Measurements from ENCODE around the gene TP63.
"Not testable (repeated sequence)": the region's sequence is repeated elsewhere in the genome, so short reads cannot be mapped to it uniquely, and the experiment has no call there.

The TP63 gene

GRCh38 chr3:189631373-189631408, at the start of gene TP63:
Gene TP63, plus strand, starts transcription at chr3:189631389. Its CDS starts 127 bp downstream, at chr3:189631516.
- H3K36me3 Mint-ChIP-seq (ENCODE audit: low read depth), result no peaks in the 10 kb centered on the region
- peaks cover 22% of the 10 kb centered on the region for H3K4me1 Mint-ChIP-seq (ENCODE audit: low read depth)
- H3K4me3 Mint-ChIP-seq, result no peak within 1 kb of the TSS
- no peaks in the 10 kb centered on the region for H3K27me3 Mint-ChIP-seq
- H3K27ac Mint-ChIP-seq, result no peak within 1 kb of the TSS
- H3K9me3 Mint-ChIP-seq, result no peaks in the 10 kb centered on the region

GRCh38 chr3:189582179-189582578, 49.0 kb upstream of the TP63 start:
- H3K27ac Mint-ChIP-seq, result no peak overlapping the region
- no peak overlapping the region for H3K4me3 Mint-ChIP-seq
- peaks cover 25% of the 10 kb centered on the region for H3K4me1 Mint-ChIP-seq (ENCODE audit: low read depth)
- H3K9me3 Mint-ChIP-seq, result no peaks in the 10 kb centered on the region
- no peaks in the 10 kb centered on the region for H3K27me3 Mint-ChIP-seq
- H3K36me3 Mint-ChIP-seq (ENCODE audit: low read depth), result no peaks in the 10 kb centered on the region

- no peaks in the 10 kb centered on the region for H3K36me3 Mint-ChIP-seq (ENCODE audit: low read depth)
- peaks cover 34% of the 10 kb centered on the region for H3K4me1 Mint-ChIP-seq (ENCODE audit: low read depth)
- H3K27me3 Mint-ChIP-seq, result no peaks in the 10 kb centered on the region
- H3K27ac Mint-ChIP-seq, result no peak overlapping the region
- H3K4me3 Mint-ChIP-seq, result no peak overlapping the region
- H3K9me3 Mint-ChIP-seq, result no peaks in the 10 kb centered on the region
Observed at GRCh38 chr3:189584645-189585044, 46.5 kb upstream of the TP63 start.

- H3K36me3 Mint-ChIP-seq (ENCODE audit: low read depth), result no peaks in the 10 kb centered on the region
- H3K27me3 Mint-ChIP-seq, result no peaks in the 10 kb centered on the region
- no peak overlapping the region for H3K4me3 Mint-ChIP-seq
- H3K4me1 Mint-ChIP-seq (ENCODE audit: low read depth), result peaks cover 34% of the 10 kb centered on the region
- peak overlapping the region; percentile 58 for H3K27ac Mint-ChIP-seq
- H3K9me3 Mint-ChIP-seq, result peaks cover 10% of the 10 kb centered on the region
Observed at GRCh38 chr3:189586941-189587663, 44.1 kb upstream of the TP63 start.

GRCh38 chr3:189587664-189588040, 43.5 kb upstream of the TP63 start:
- Mint-ChIP-seq H3K27ac (peak overlapping the region; percentile 58), H3K9me3 (peaks cover 10% of the 10 kb centered on the region)

GRCh38 chr3:189588070-189588469, 43.1 kb upstream of the TP63 start:
- H3K36me3 Mint-ChIP-seq (ENCODE audit: low read depth), result no peaks in the 10 kb centered on the region
- H3K27me3 Mint-ChIP-seq, result no peaks in the 10 kb centered on the region
- peaks cover 10% of the 10 kb centered on the region for H3K9me3 Mint-ChIP-seq
- H3K27ac Mint-ChIP-seq, result no peak overlapping the region
- peaks cover 34% of the 10 kb centered on the region for H3K4me1 Mint-ChIP-seq (ENCODE audit: low read depth)
- H3K4me3 Mint-ChIP-seq, result no peak overlapping the region

More at GRCh38 chr3:189587664-189588040, 43.5 kb upstream of the TP63 start:
- Mint-ChIP-seq H3K27me3 (no peaks in the 10 kb centered on the region), H3K4me1 (ENCODE audit: low read depth) (peaks cover 34% of the 10 kb centered on the region), H3K4me3 (no peak overlapping the region), H3K36me3 (ENCODE audit: low read depth) (no peaks in the 10 kb centered on the region)

GRCh38 chr3:189588475-189589178, 42.6 kb upstream of the TP63 start:
- Mint-ChIP-seq H3K27ac (no peak overlapping the region), H3K4me3 (no peak overlapping the region), H3K4me1 (ENCODE audit: low read depth) (peaks cover 34% of the 10 kb centered on the region), H3K9me3 (peaks cover 10% of the 10 kb centered on the region), H3K36me3 (ENCODE audit: low read depth) (no peaks in the 10 kb centered on the region), H3K27me3 (no peaks in the 10 kb centered on the region)

GRCh38 chr3:189589179-189589569, 42.0 kb upstream of the TP63 start:
- Mint-ChIP-seq H3K36me3 (ENCODE audit: low read depth) (no peaks in the 10 kb centered on the region), H3K27me3 (no peaks in the 10 kb centered on the region), H3K4me3 (no peak overlapping the region), H3K4me1 (ENCODE audit: low read depth) (peaks cover 34% of the 10 kb centered on the region), H3K9me3 (peaks cover 10% of the 10 kb centered on the region), H3K27ac (no peak overlapping the region)

GRCh38 chr3:189590223-189590622, 41.0 kb upstream of the TP63 start:
- Mint-ChIP-seq H3K27ac (no peak overlapping the region), H3K36me3 (ENCODE audit: low read depth) (no peaks in the 10 kb centered on the region), H3K27me3 (no peaks in the 10 kb centered on the region), H3K4me3 (no peak overlapping the region), H3K4me1 (ENCODE audit: low read depth) (peaks cover 33% of the 10 kb centered on the region), H3K9me3 (peaks cover 10% of the 10 kb centered on the region)

GRCh38 chr3:189593581-189593980, 37.6 kb upstream of the TP63 start:
- no peak overlapping the region for H3K4me3 Mint-ChIP-seq
- H3K36me3 Mint-ChIP-seq (ENCODE audit: low read depth), result no peaks in the 10 kb centered on the region
- no peak overlapping the region for H3K27ac Mint-ChIP-seq
- H3K9me3 Mint-ChIP-seq, result peaks cover 10% of the 10 kb centered on the region
- H3K27me3 Mint-ChIP-seq, result no peaks in the 10 kb centered on the region
- peaks cover 2% of the 10 kb centered on the region for H3K4me1 Mint-ChIP-seq (ENCODE audit: low read depth)

- H3K4me3 Mint-ChIP-seq; H3K36me3 Mint-ChIP-seq (ENCODE audit: low read depth); H3K27ac Mint-ChIP-seq; H3K9me3 Mint-ChIP-seq; H3K27me3 Mint-ChIP-seq; H3K4me1 Mint-ChIP-seq (ENCODE audit: low read depth): not testable (repeated sequence)
Observed at GRCh38 chr3:189596078-189596979, 34.9 kb upstream of the TP63 start.

GRCh38 chr3:189597918-189598317, 33.3 kb upstream of the TP63 start:
- H3K27me3 Mint-ChIP-seq, result no peaks in the 10 kb centered on the region
- no peaks in the 10 kb centered on the region for H3K4me1 Mint-ChIP-seq (ENCODE audit: low read depth)
- no peaks in the 10 kb centered on the region for H3K36me3 Mint-ChIP-seq (ENCODE audit: low read depth)
- no peak overlapping the region for H3K27ac Mint-ChIP-seq
- no peak overlapping the region for H3K4me3 Mint-ChIP-seq
- H3K9me3 Mint-ChIP-seq, result no peaks in the 10 kb centered on the region

GRCh38 chr3:189598530-189599225, 32.5 kb upstream of the TP63 start:
- Mint-ChIP-seq H3K27me3 (no peaks in the 10 kb centered on the region), H3K4me1 (ENCODE audit: low read depth) (no peaks in the 10 kb centered on the region), H3K4me3 (no peak overlapping the region), H3K36me3 (ENCODE audit: low read depth) (no peaks in the 10 kb centered on the region), H3K9me3 (no peaks in the 10 kb centered on the region), H3K27ac (no peak overlapping the region)

GRCh38 chr3:189602471-189602870, 28.7 kb upstream of the TP63 start:
- Mint-ChIP-seq H3K36me3 (ENCODE audit: low read depth) (peaks cover 5% of the 10 kb centered on the region), H3K27me3 (no peaks in the 10 kb centered on the region), H3K27ac (no peak overlapping the region), H3K4me3 (no peak overlapping the region), H3K9me3 (peaks cover 4% of the 10 kb centered on the region), H3K4me1 (ENCODE audit: low read depth) (no peaks in the 10 kb centered on the region)

GRCh38 chr3:189605717-189606116, 25.5 kb upstream of the TP63 start:
- Mint-ChIP-seq H3K27ac (no peak overlapping the region), H3K36me3 (ENCODE audit: low read depth) (peaks cover 5% of the 10 kb centered on the region), H3K9me3 (peaks cover 9% of the 10 kb centered on the region), H3K4me3 (no peak overlapping the region), H3K27me3 (no peaks in the 10 kb centered on the region), H3K4me1 (ENCODE audit: low read depth) (no peaks in the 10 kb centered on the region)

Measured in stimulated activated naive CD8-positive, alpha-beta T cell treated with anti-CD3 and anti-CD28 coated beads, Interleukin-15, Interleukin-2, amounts not matched to agents 100 ng/mL and 50 ng/mL, for 24 hours (primary cell).